Left lung (tissue), 10 donors: ENCODE measurements around the gene SYAP1. TPM values are rescaled to one million over a fixed set of nuclear protein-coding genes. Genes with fewer than 3 reads are reported as not detected.

Source experiments
- ATAC-seq: fragments of 200-7000 bp; cut with Tn5 transposase; one replicate; pipeline ENCODE4 v1.9.1; 2020; ENCODE audit warnings: moderate library complexity
- DNase-seq, 4 donors: peaks; one replicate each; pipeline ENCODE4 v3.0.0-alpha.2; 2013 to 2020
- H3K27ac ChIP-seq, 2 donors: fragments of 200-600 bp; sonication (generic) in 1 of 2; one replicate each; pipeline versions ENCODE4 v1.5.0 to v1.8.0; 2020 to 2021
- H3K27me3 ChIP-seq, 2 donors: fragments of 200-600 bp; sonication (generic) in 1 of 2; one replicate each; pipeline versions ENCODE4 v1.5.0 to v1.8.0; 2020 to 2021
- H3K36me3 ChIP-seq, 2 donors: fragments of 200-600 bp; sonication (generic) in 1 of 2; one replicate each; pipeline versions ENCODE4 v1.5.0 to v1.8.0; 2020 to 2021
- H3K4me1 ChIP-seq, 2 donors: fragments of 200-600 bp; one replicate each; pipeline ENCODE4 v1.8.0; 2021
- H3K4me3 ChIP-seq, 2 donors: fragments of 200-600 bp; sonication (generic) in 1 of 2; one replicate each; pipeline versions ENCODE4 v1.5.0 to v1.8.0; 2020 to 2021; ENCODE audit warnings: mild to moderate bottlenecking in 1 of 2
- H3K9me3 ChIP-seq, 2 donors: fragments of 200-600 bp; sonication (generic) in 1 of 2; one replicate each; pipeline versions ENCODE4 v1.5.0 to v1.8.0; 2020 to 2021
- intact Hi-C, 2 donors: fragments of 100-400 bp; cut with DNase I; formaldehyde crosslinking; loops; one replicate each; pipeline versions ENCODE4 v1.11.2 to v1.14.2; 2022
- polyA plus RNA-seq, 6 donors: library from polyadenylated mRNA; unstranded; fragments of 120-200 nt; gene quantifications; one replicate each; pipeline ENCODE4 v1.2.1, GENCODE V29; 2013; ENCODE audit not compliant: insufficient read length in 6 of 6
- total RNA-seq, 2 donors: library from RNA; stranded (reverse); fragmentation: NEBNext Ultra II Directional; extraction: Animal tissue kit (Norgen Biotek cat#: 25700); gene quantifications; one replicate each; pipeline ENCODE4 v1.2.1, GENCODE V29; 2021
- TF ChIP-seq, protein P1 (sequence below), 2 donors: fragments of 200-600 bp; sonication (generic) in 1 of 2; IDR thresholded peaks; one replicate each; pipeline versions ENCODE4 v1.5.0 to v1.8.0; 2021; ENCODE audit warnings: antibody characterized with exemption in 2 of 2
- donor health status: DM: no; HTN: yes; CAD: no.
- donor health status: DM: no; HTN: no; CAD: no.

Gene SYAP1
- total and polyA plus RNA-seq, 8 donors: 17.9 to 36.9 (median 23.0) TPM

- ATAC-seq (no peak), DNase-seq (no peak)
- Histone ChIP-seq H3K4me1 (no peaks in the 10 kb centered on the region), H3K4me3 (no peak overlapping the region), H3K36me3 (peaks cover 0 to 35% of the 10 kb centered on the region in 2 donors), H3K27me3 (peaks cover 0 to 9% of the 10 kb centered on the region in 2 donors), H3K27ac (no peak overlapping the region), H3K9me3 (no peaks in the 10 kb centered on the region)
- TF ChIP-seq, protein P1, sequence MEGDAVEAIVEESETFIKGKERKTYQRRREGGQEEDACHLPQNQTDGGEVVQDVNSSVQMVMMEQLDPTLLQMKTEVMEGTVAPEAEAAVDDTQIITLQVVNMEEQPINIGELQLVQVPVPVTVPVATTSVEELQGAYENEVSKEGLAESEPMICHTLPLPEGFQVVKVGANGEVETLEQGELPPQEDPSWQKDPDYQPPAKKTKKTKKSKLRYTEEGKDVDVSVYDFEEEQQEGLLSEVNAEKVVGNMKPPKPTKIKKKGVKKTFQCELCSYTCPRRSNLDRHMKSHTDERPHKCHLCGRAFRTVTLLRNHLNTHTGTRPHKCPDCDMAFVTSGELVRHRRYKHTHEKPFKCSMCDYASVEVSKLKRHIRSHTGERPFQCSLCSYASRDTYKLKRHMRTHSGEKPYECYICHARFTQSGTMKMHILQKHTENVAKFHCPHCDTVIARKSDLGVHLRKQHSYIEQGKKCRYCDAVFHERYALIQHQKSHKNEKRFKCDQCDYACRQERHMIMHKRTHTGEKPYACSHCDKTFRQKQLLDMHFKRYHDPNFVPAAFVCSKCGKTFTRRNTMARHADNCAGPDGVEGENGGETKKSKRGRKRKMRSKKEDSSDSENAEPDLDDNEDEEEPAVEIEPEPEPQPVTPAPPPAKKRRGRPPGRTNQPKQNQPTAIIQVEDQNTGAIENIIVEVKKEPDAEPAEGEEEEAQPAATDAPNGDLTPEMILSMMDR (IDR thresholded peaks at IDR 0.05): no peak
- intact Hi-C loops: no loop called here
Observed at GRCh38 chrX:16683007-16683664, 36.3 kb upstream of the SYAP1 start.

GRCh38 chrX:16687514-16687913 lies 31.9 kb upstream of the SYAP1 start:
- TF ChIP-seq, protein P1 (IDR thresholded peaks at IDR 0.05): no peak
- Histone ChIP-seq H3K36me3 (peaks cover 0 to 38% of the 10 kb centered on the region in 2 donors), H3K27ac (no peak overlapping the region), H3K9me3 (no peaks in the 10 kb centered on the region), H3K4me3 (no peak overlapping the region), H3K27me3 (peaks cover 0 to 5% of the 10 kb centered on the region in 2 donors), H3K4me1 (no peaks in the 10 kb centered on the region)
- ATAC-seq: peak; percentile 56
- DNase-seq: no peak
- intact Hi-C loops: no loop called here

- Histone ChIP-seq H3K9me3 (no peaks in the 10 kb centered on the region), H3K36me3 (peaks cover 0 to 21% of the 10 kb centered on the region in 2 donors), H3K27me3 (no peaks in the 10 kb centered on the region), H3K4me1 (no peaks in the 10 kb centered on the region), H3K4me3 (no peak overlapping the region), H3K27ac (no peak overlapping the region)
- peak; percentile 88 for ATAC-seq
- intact Hi-C loops: no loop called here
- TF ChIP-seq, protein P1 (IDR thresholded peaks at IDR 0.05): peak; percentile 74 to 97
- peak in 2 of 4 donors; percentile 17 to 40 for DNase-seq
Observed at GRCh38 chrX:16695079-16695676, 24.2 kb upstream of the SYAP1 start.

DNA sequence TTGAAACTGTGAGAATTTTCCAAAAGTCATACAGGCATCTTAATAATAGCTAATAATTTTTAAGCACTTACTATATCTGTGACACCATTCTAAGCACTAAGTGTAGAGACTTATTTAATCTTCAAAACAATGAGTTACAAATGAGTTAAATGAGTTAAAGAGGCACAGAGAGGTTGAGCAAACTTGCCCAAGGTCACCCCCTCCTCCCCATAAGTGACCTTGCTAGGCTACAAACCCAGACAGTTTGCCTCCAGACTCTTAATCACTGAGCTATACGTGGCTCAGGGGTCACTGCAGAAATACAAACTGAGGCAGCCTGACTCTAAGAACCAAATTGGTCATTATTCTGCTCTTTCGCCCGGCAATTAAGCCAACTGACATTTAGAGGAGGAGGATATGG lies 22.5 kb upstream of the SYAP1 start:
- Histone ChIP-seq H3K27me3 (no peaks in the 10 kb centered on the region), H3K27ac (no peak overlapping the region), H3K4me1 (no peaks in the 10 kb centered on the region), H3K9me3 (no peaks in the 10 kb centered on the region), H3K4me3 (no peak overlapping the region), H3K36me3 (peaks cover 0 to 9% of the 10 kb centered on the region in 2 donors)
- ATAC-seq: no peak
- TF ChIP-seq, protein P1 (IDR thresholded peaks at IDR 0.05): no peak
- intact Hi-C loops: no loop called here
- DNase-seq: no peak

DNA sequence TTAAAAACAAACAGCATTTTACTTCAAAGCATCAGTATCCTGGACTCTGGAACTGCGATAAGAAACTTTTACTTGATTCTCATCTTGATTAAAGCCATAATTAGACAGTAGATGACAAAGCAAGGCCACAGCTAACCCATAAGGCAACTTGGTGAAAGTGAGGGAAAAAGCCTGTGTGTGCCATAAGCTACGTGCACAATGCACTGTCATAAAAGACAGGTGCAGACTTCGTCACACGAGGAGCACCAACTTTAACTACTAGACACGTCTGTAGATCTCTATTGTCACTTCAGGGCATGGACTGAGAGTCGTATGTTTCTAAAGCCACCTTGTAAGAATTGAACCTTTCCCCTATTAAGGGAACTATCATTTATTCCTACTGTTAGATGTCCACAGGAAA lies 20.0 kb upstream of the SYAP1 start:
- DNase-seq (no peak), ATAC-seq (no peak)
- Histone ChIP-seq H3K27ac (no peak overlapping the region), H3K36me3 (peaks cover 0 to 3% of the 10 kb centered on the region in 2 donors), H3K27me3 (no peaks in the 10 kb centered on the region), H3K9me3 (no peaks in the 10 kb centered on the region), H3K4me1 (no peaks in the 10 kb centered on the region), H3K4me3 (no peak overlapping the region)
- TF ChIP-seq, protein P1 (IDR thresholded peaks at IDR 0.05): no peak
- intact Hi-C loops: no loop called here
